Hematopoietic multipotent progenitor cell treated with erythropoietin and hydrocortisone succinate and interleukin-3 and kit ligand, for 6 days (in vitro differentiated cells): ENCODE data around the gene CIC.
A peak's percentile ranks its signal among the peaks of the same experiment; 100 is the strongest.

Experiments used
- DNase-seq: peaks from one replicate; pipeline ENCODE4 v3.0.0-alpha.2; 2015

CIC gene

GRCh38 chr19:42278452-42279154, 9.6 kb downstream of the CIC start:
- DNase-seq, result no peak

- no peak for DNase-seq
Measured at GRCh38 chr19:42279155-42279901, 10.3 kb downstream of the CIC start.

GRCh38 chr19:42279902-42280814, 11.1 kb downstream of the CIC start:
- DNase-seq, result peak; percentile 98

GRCh38 chr19:42280815-42281145, 11.7 kb downstream of the CIC start:
- no peak for DNase-seq

GRCh38 chr19:42281146-42281826, 12.2 kb downstream of the CIC start:
- DNase-seq, result peak; percentile 77

- peak; percentile 75 for DNase-seq
Measured at GRCh38 chr19:42281827-42282762, 13.0 kb downstream of the CIC start.

- no peak for DNase-seq
Measured at GRCh38 chr19:42282819-42283187, 13.8 kb downstream of the CIC start.

- DNase-seq, result peak; percentile 96
Measured at GRCh38 chr19:42283188-42284065, 14.4 kb downstream of the CIC start.

- DNase-seq, result peak; percentile 90
Measured at GRCh38 chr19:42284066-42284501, 15.0 kb downstream of the CIC start.

- peak; percentile 43 for DNase-seq
Measured at GRCh38 chr19:42284591-42285341, 15.7 kb downstream of the CIC start.

GRCh38 chr19:42285541-42285941, 16.5 kb downstream of the CIC start:
- peak; percentile 33 for DNase-seq

- no peak for DNase-seq
Measured at GRCh38 chr19:42285988-42286348, 16.9 kb downstream of the CIC start.

- peak; percentile 79 for DNase-seq
Measured at GRCh38 chr19:42286349-42287016, 17.4 kb downstream of the CIC start.

GRCh38 chr19:42287017-42287826, 18.2 kb downstream of the CIC start:
- DNase-seq, result no peak

- DNase-seq, result no peak
Measured at GRCh38 chr19:42287827-42288107, 18.7 kb downstream of the CIC start.

- DNase-seq, result peak; percentile 55
Measured at GRCh38 chr19:42288387-42288786, 19.3 kb downstream of the CIC start.

- DNase-seq, result no peak
Measured at GRCh38 chr19:42288881-42289555, 20.0 kb downstream of the CIC start.

- DNase-seq, result no peak
Measured at GRCh38 chr19:42289556-42290041, 20.5 kb downstream of the CIC start.
